Thyroid gland (tissue), 4 donors: Measurements from ENCODE around the gene BICDL2.

Experiments
- CTCF ChIP-seq, 6 experiments: fragments of 200-600 bp in 3 of 6; fragments of 450-650 bp in 3 of 6; sonication (generic) in 3 of 6; IDR thresholded peaks; one replicate each; pipeline ENCODE4 v1.5.1; 2016 to 2019; ENCODE audit warnings: antibody characterized with exemption in 6 of 6, mild to moderate bottlenecking in 2 of 6, inconsistent platforms in 1 of 6, moderate library complexity in 1 of 6
- POLR2A ChIP-seq, 2 donors: fragments of 450-650 bp; IDR thresholded peaks; one replicate each; pipeline ENCODE4 v1.6.1; 2017; ENCODE audit warnings: antibody characterized with exemption in 2 of 2, mild to moderate bottlenecking in 2 of 2, moderate library complexity in 1 of 2

GRCh38 chr16:3059723-3060242, 23.0 kb upstream of the BICDL2 start:
- TF ChIP-seq CTCF (IDR thresholded peaks at IDR 0.05) (no peak), POLR2A (IDR thresholded peaks at IDR 0.05) (no peak)
